Stimulated activated CD8-positive, alpha-beta memory T cell treated with anti-CD3 and anti-CD28 coated beads, Interleukin-4, amount 100 ng/mL, for 1 hour (primary cell): ENCODE results near the gene SREK1IP1.

Experiments
- DNase-seq, 2 donors: peaks; one replicate each; pipeline ENCODE4 v3.0.0-alpha.2; 2020; ENCODE audit warnings: low read depth in 2 of 2, low spot score in 1 of 2

Gene SREK1IP1

DNA sequence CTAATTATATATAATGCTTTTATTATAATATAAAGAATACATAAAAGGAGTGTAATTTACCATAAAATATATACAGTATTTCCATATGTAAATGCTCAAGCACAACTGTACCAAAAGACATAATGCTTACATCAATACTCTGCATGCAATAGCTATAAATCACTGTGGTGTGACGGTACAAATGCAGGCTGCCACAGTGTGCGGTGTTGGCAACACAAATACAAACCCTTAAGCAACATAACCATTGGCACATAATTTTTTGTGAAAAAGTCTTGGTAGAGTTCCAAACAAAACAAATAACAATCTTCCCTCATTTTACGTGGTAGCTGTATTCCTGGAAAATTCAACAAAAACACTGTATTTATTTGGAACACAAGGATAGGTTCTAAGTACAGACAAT, 80.1 kb downstream of the SREK1IP1 start:
- no peak for DNase-seq

DNA sequence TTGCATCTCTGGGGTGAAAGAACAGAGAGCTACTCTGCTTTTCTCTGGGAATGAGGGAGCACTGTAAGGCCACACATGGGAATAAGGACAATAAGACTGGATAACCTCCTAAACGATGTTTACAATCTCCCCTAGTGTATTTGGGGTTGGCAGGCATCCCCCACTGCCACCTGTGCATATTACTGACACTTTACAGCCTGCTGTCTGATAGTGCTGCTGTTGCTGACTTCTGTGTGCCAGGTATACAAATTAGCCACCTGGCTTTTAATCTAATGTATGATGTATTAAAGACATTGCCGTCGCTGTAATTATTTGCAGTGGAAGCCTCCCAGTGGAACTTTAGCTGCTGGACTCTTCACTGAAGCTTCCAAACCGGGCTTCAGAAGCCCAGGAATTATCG, 82.6 kb downstream of the SREK1IP1 start:
- DNase-seq: no peak

DNA sequence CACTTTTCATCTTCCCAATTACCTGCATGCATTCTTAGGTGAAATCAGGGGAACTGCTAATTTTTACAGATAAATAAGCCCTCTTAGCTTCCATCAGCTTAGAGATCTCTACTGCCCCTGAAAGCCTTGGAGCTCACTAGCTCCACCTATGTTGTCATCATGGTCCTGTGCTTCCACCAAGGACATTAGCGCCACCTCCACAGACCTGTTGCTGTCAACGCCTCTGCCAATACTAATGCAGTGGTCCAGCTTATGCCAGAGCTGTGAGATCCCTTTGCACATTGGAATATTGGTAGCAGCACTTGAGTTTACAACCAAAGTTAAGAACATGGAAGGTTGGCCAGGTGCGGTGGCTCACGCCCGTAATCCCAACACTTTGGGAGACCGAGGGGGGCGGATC, 85.9 kb downstream of the SREK1IP1 start:
- no peak for DNase-seq

DNA sequence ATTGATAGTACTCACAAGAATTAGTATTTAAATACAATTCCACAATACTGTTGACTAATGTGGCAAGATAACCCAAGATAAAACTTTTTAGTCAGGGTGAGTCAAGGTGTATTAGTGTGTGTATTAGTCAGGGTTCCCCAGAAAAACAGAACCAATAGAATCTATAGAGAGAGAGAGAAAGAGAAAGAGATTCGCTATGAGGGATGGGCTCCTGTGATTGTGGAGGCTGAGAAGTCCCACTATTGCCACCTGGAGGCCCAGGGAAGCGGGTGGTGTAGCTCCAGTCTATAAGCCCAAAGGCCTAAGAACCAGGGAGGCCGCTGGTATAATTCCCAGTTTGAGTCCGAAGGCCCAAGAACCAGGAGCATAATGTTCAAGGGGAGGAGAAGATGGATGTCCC, 88.2 kb downstream of the SREK1IP1 start:
- no peak for DNase-seq

DNA sequence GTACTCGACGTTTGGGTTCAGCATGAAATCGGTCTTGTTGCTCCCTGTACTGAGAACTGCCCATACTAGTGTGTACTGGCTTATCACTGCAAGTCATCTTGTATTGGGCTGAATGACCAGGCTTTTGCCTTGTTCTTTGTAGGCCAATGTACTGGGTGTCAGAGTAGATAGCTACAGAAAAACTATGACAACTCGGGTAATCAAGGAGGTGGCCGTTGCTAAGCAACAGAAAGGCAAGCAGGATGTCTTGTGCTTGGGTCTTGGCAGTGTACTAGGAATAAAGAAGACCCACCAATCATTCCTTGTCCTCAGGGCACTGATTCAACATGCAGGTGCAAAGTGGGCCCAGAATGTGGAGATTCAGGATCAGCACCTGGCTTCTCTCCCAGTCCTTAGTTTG, 90.1 kb downstream of the SREK1IP1 start:
- no peak for DNase-seq

DNA sequence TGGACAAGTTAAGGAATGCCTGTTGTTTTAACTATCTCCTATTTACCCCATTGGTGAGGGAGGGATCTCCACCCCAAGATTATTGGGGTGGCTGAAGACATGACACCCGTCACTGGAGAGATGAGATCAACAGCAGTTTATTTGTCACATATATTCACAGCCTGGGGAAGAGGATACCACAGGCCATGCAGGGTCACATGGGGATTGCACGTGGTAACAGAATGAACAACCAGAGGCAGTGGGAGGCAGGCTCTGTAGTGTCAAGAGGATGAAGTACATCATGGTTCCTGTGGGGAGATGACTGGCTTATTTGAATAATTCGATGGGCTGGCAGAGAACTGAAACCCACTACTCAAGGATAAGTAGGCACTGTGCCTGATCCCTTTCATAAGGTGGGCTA, 96.8 kb downstream of the SREK1IP1 start:
- DNase-seq: no peak

DNA sequence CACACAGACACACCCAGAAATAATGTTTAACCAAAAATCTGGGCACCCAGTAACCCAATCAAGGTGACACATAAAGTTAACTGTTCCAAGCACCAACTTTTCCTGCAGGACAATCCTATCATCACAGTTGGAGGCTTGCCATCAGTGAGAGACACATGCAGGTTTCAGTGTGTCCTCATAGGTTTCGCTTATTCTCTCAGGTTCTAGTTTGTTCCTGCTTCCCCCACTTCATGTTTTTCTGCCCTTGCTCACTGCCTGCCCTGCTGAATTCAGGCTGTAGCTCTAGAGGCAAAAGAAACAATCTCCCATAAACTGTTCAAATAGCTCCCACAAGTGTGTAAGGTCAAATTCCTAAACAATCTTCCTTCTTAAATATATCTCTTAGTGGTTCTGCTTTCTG, 98.2 kb downstream of the SREK1IP1 start:
- no peak for DNase-seq
